K562 (cell line): ENCODE data around the gene STUM. TPM values are rescaled to one million over a fixed set of nuclear protein-coding genes. Genes with fewer than 3 reads are reported as not detected.

ENCODE experiments used
- ATAC-seq: fragments of 200-7000 bp; cut with Tn5 transposase; 3 replicates; pipeline ENCODE4 v1.9.1; 2020; ENCODE audit warnings: moderate library complexity
- BruUV-seq: library from RNA; stranded (reverse); fragments of 400-500 nt; replicated peaks from 2 replicates; lab custom pipeline; 2021; lab: Mats Ljungman, UMichigan
- CTCF ChIA-PET: fragments of 300-600 bp; formaldehyde crosslinking; extraction: SDS; loops from one replicate; lab custom pipeline; 2021; ENCODE audit warnings: low intra/inter-chr PET ratio; lab: Yijun Ruan, JAX
- POLR2A ChIA-PET: fragments of 300-600, 350-650 bp; sonication (Branson Sonifier 250); formaldehyde crosslinking; extraction: SDS; loops from one replicate; lab custom pipeline; 2021; ENCODE audit warnings: antibody characterized with exemption, inconsistent platforms; lab: Yijun Ruan, JAX
- DNase-seq, 4 experiments: peaks; one replicate each; pipeline versions ENCODE4 v3.0.0 to v3.0.0-alpha.2; 2011 to 2018; ENCODE audit warnings: low spot score in 3 of 4, mixed read lengths in 3 of 4; ENCODE audit errors: extremely low read depth in 1 of 4
- FAIRE-seq: peaks from 2 replicates; lab custom pipeline; 2011; peaks lifted over from hg19 to GRCh38; lab: Jason Lieb, UNC
- H2AFZ ChIP-seq: 2 replicates; pipeline ENCODE4 v1.6.0; 2011; ENCODE audit warnings: low read depth, low read length, control low read depth, inconsistent platforms
- H3K27ac ChIP-seq: fragments of 200-600 bp; 3 replicates; pipeline ENCODE4 v1.8.0; 2011; ENCODE audit warnings: low read depth, mild to moderate bottlenecking, control low read depth, inconsistent platforms, low read length, moderate library complexity, mixed read lengths; ENCODE audit errors: extremely low read depth
- H3K27me3 ChIP-seq, 2 experiments: fragments of 300-600 bp in 1 of 2; 2 replicates in 1 of 2; 3 replicates in 1 of 2; pipeline versions ENCODE4 v1.6.0 to v1.8.0; 2011; ENCODE audit warnings: inconsistent platforms in 2 of 2, low read length in 2 of 2, mild to moderate bottlenecking in 1 of 2, mixed read lengths in 1 of 2, moderate library complexity in 1 of 2; ENCODE audit not compliant: control insufficient read depth in 2 of 2, insufficient read depth in 2 of 2
- H3K36me3 ChIP-seq: fragments of 300-600 bp; 3 replicates; pipeline ENCODE4 v1.8.0; 2011; ENCODE audit warnings: mild to moderate bottlenecking, low read length, inconsistent platforms; ENCODE audit not compliant: control insufficient read depth, insufficient read depth
- H3K4me1 ChIP-seq, 2 experiments: fragments of 200-600 bp in 1 of 2; replicated peaks in 1 of 2; 2 replicates in 1 of 2; 3 replicates in 1 of 2; pipeline versions ENCODE4 v1.5.1 to v1.8.0; 2011; ENCODE audit warnings: inconsistent platforms in 2 of 2, low read length in 2 of 2, mild to moderate bottlenecking in 1 of 2, mixed read lengths in 1 of 2, moderate library complexity in 1 of 2; ENCODE audit not compliant: control insufficient read depth in 2 of 2, insufficient read depth in 2 of 2
- H3K4me2 ChIP-seq: 2 replicates; pipeline ENCODE4 v1.6.1; 2011; ENCODE audit warnings: low read length, control low read depth, inconsistent platforms, mixed read lengths; ENCODE audit not compliant: insufficient read depth
- H3K4me3 ChIP-seq: fragments of 200-600 bp; sonication (generic), shearing (Covaris generic); 2 replicates; pipeline ENCODE4 v1.5.1; 2016; ENCODE audit warnings: control low read depth, inconsistent platforms
- H3K79me2 ChIP-seq: fragments of 200-600 bp; 3 replicates; pipeline ENCODE4 v1.8.0; 2011; ENCODE audit warnings: low read length, inconsistent platforms; ENCODE audit not compliant: control insufficient read depth, insufficient read depth
- H3K9ac ChIP-seq, 2 experiments: 2 replicates each; pipeline versions ENCODE4 v1.6.0 to v1.6.1; 2011; ENCODE audit warnings: low read depth in 2 of 2, low read length in 2 of 2, control low read depth in 1 of 2, inconsistent platforms in 1 of 2, mild to moderate bottlenecking in 1 of 2, mixed read lengths in 1 of 2; ENCODE audit not compliant: insufficient read depth in 1 of 2
- H3K9me1 ChIP-seq: one replicate; pipeline ENCODE4 v1.6.0; 2011; ENCODE audit warnings: inconsistent platforms, mild to moderate bottlenecking, low read length, moderate library complexity; ENCODE audit not compliant: control insufficient read depth, insufficient read depth
- H3K9me3 ChIP-seq: replicated peaks from 2 replicates; pipeline ENCODE4 v1.5.1; 2011; ENCODE audit warnings: low read depth, low read length, inconsistent platforms; ENCODE audit not compliant: control insufficient read depth, insufficient read depth
- H4K20me1 ChIP-seq: replicated peaks from 2 replicates; pipeline ENCODE4 v1.6.1; 2011; ENCODE audit warnings: low read length, inconsistent platforms, mixed read lengths; ENCODE audit not compliant: control insufficient read depth, insufficient read depth
- CHCHD3 ChIP-seq: fragments of 250-450 bp; sonication (Bioruptor Pico); IDR thresholded peaks from 2 replicates; pipeline ENCODE4 v2.1.2; 2022; ENCODE audit warnings: mild to moderate bottlenecking
- CHD4 ChIP-seq: fragments of 200-600 bp; sonication (generic); IDR thresholded peaks from 3 replicates; pipeline ENCODE4 v1.6.1; 2012; ENCODE audit warnings: low read depth, mild to moderate bottlenecking, mixed read lengths, low read length, inconsistent platforms; ENCODE audit not compliant: insufficient read depth, insufficient replicate concordance, poor library complexity, severe bottlenecking
- DNMT1 ChIP-seq: fragments of 450-650 bp; IDR thresholded peaks from 2 replicates; pipeline ENCODE4 v1.6.1; 2016; ENCODE audit warnings: antibody characterized with exemption, mild to moderate bottlenecking
- ELF1 ChIP-seq: fragments of 200-800 bp; sonication (Bioruptor generic); IDR thresholded peaks from 2 replicates; pipeline ENCODE4 v1.6.1; 2016; ENCODE audit warnings: missing genetic modification characterization, missing compliant biosample characterization
- GABPA ChIP-seq: fragments of 200-800 bp; sonication (Bioruptor generic); conservative IDR thresholded peaks from 2 replicates; pipeline ENCODE4 v1.6.1; 2016; ENCODE audit warnings: low read depth, missing genetic modification characterization, missing compliant biosample characterization
- GTF2E2 ChIP-seq: fragments of 200-800 bp; sonication (Bioruptor generic); IDR thresholded peaks from 2 replicates; pipeline ENCODE4 v1.6.1; 2016; ENCODE audit warnings: missing genetic modification characterization, missing compliant biosample characterization
- HDAC3 ChIP-seq: fragments of 450-650 bp; IDR thresholded peaks from 2 replicates; pipeline ENCODE4 v1.6.1; 2018; ENCODE audit warnings: borderline replicate concordance, mild to moderate bottlenecking, moderate library complexity; ENCODE audit not compliant: partially characterized antibody
- IFI16 ChIP-seq: fragments of 250-450 bp; sonication (Bioruptor Pico); IDR thresholded peaks from 2 replicates; pipeline ENCODE4 v2.1.2; 2022; ENCODE audit warnings: mild to moderate bottlenecking, inconsistent platforms
- MTA1 ChIP-seq: fragments of 450-650 bp; IDR thresholded peaks from 2 replicates; pipeline ENCODE4 v1.6.1; 2017; ENCODE audit warnings: borderline replicate concordance
- THAP12 ChIP-seq: fragments of 250-450 bp; sonication (Bioruptor Pico); IDR thresholded peaks from 2 replicates; pipeline ENCODE4 v1.9.0; 2021; ENCODE audit warnings: mild to moderate bottlenecking, inconsistent platforms
- YY1 ChIP-seq, 3 experiments: IDR thresholded peaks; 2 replicates each; pipeline ENCODE4 v1.6.1; 2011; ENCODE audit warnings: low read length in 2 of 3, mild to moderate bottlenecking in 2 of 3, moderate library complexity in 2 of 3, borderline replicate concordance in 1 of 3, control low read depth in 1 of 3, low read depth in 1 of 3; ENCODE audit not compliant: insufficient read depth in 3 of 3, insufficient replicate concordance in 2 of 3, control insufficient read depth in 1 of 3, insufficient read length in 1 of 3; ENCODE audit errors: extremely low read depth in 1 of 3
- ZNF12 ChIP-seq: sonication (generic); formaldehyde crosslinking; IDR thresholded peaks from 2 replicates; pipeline ENCODE4 v1.4.0; 2020; ENCODE audit warnings: mild to moderate bottlenecking, missing genetic modification reagents
- ZNF253 ChIP-seq: fragments of 250-450 bp; sonication (Bioruptor Pico); conservative IDR thresholded peaks from 2 replicates; pipeline ENCODE4 v1.6.1; 2021; ENCODE audit warnings: mild to moderate bottlenecking
- ZNF41 ChIP-seq: fragments of 250-450 bp; sonication (Bioruptor Pico); conservative IDR thresholded peaks from 2 replicates; pipeline ENCODE4 v1.4.0; 2020; ENCODE audit warnings: mild to moderate bottlenecking
- WGBS: fragments of 100-300 bp; shearing (Covaris generic); methylation state at CpG from one replicate; pipeline ENCODE4 v1.1.6; 2016; ENCODE audit warnings: low coverage, mixed read lengths; ENCODE audit not compliant: insufficient coverage; ENCODE audit errors: missing lambda C conversion rate; 5-methylcytosine and 5-hydroxymethylcytosine counted together
- in situ Hi-C: fragments of 300-500 bp; cut with MboI; formaldehyde crosslinking; loops from 4 replicates; pipeline ENCODE4 v1.15.0; 2018; ENCODE audit warnings: inconsistent platforms, mixed read lengths
- intact Hi-C: fragments of 100-400 bp; cut with micrococcal nuclease; formaldehyde crosslinking; loops from 2 replicates; pipeline ENCODE4 v1.14.2; 2022
- polyA plus RNA-seq, 8 experiments: library from polyadenylated mRNA; depleted of rRNA in 4 of 8; stranded (reverse) in 5 of 8; unstranded in 3 of 8; fragments of >200 nt; fragmentation: Nextera tagmentation in 2 of 8; fragmentation: Illumina TruSeq in 1 of 8; extraction: Ambion mirVana in 2 of 8; extraction: Trizol in 1 of 8; gene quantifications; 2 replicates each; pipeline versions ENCODE4 v1.2.1 to v1.2.3, GENCODE V29; 2011 to 2014; ENCODE audit warnings: inconsistent platforms in 1 of 8, missing spikeins in 1 of 8
- total RNA-seq, 7 experiments: library from RNA; depleted of rRNA in 6 of 7; stranded (reverse); fragments of >200 nt in 6 of 7; fragmentation: Illumina TruSeq in 2 of 7; extraction: Trizol in 2 of 7; gene quantifications; 2 replicates each; pipeline versions ENCODE4 v1.2.1 to v1.2.3, GENCODE V29; 2011 to 2021; ENCODE audit warnings: low replicate concordance in 1 of 7

Gene STUM
- total and polyA plus RNA-seq, 9 of the 15 experiments (the other 6 are each of a cell fraction or from before 2014, with no cell fraction given), result not detected

GRCh38 chr1:226653311-226653921 lies 104.9 kb downstream of the STUM start:
- Histone ChIP-seq H3K9ac (no peak overlapping the region), H4K20me1 (peaks cover 9% of the 10 kb centered on the region), H3K4me1 (peaks cover 0 to 3% of the 10 kb centered on the region in 2 experiments; a peak in 3 of 5 replicates), H3K9me3 (no peaks in the 10 kb centered on the region), H3K27ac (no peak overlapping the region), H3K9me1 (no peaks in the 10 kb centered on the region), H2AFZ (no peak overlapping the region), H3K36me3 (no peaks in the 10 kb centered on the region), H3K27me3 (peaks cover 40 to 58% of the 10 kb centered on the region in 2 experiments), H3K4me2 (no peak overlapping the region), H3K4me3 (no peak overlapping the region), H3K79me2 (no peaks in the 10 kb centered on the region)
- ChIA-PET CTCF (no interaction called here), POLR2A (interaction anchor here (0.6 to 1.0 kb wide), 5 partner anchors 9 to 157 kb away, joined by 3 to 6 read pairs (median 4); no protein-coding TSS in a partner anchor)
- no peak for ATAC-seq
- DNase-seq, result no peak
- no TSS peak for BruUV-seq
- in situ Hi-C loops, result no loop called here
- TF ChIP-seq MTA1, result no peak
- no peak for TF ChIP-seq ZNF41 (CRISPR knock-in tag)
- no peak for TF ChIP-seq GTF2E2 (tag)
- TF ChIP-seq ZNF253 (CRISPR knock-in tag), result no peak
- no peak for TF ChIP-seq THAP12 (CRISPR knock-in tag)
- TF ChIP-seq IFI16 (CRISPR knock-in tag), result no peak
- TF ChIP-seq CHD4, result no peak
- TF ChIP-seq YY1 (IDR thresholded peaks at IDR 0.05; ENCODE audit: borderline replicate concordance in 1 of 3, control insufficient read depth in 1 of 3, extremely low read depth in 1 of 3, insufficient read depth in 3 of 3, insufficient read length in 1 of 3, insufficient replicate concordance in 2 of 3, low read depth in 1 of 3, low read length in 2 of 3), result no peak
- TF ChIP-seq ZNF12, result no peak
- TF ChIP-seq CHCHD3 (CRISPR knock-in tag), result no peak
- TF ChIP-seq HDAC3, result no peak
- no peak for TF ChIP-seq GABPA
- no peak for TF ChIP-seq DNMT1
- no peak for TF ChIP-seq ELF1 (tag)
- intact Hi-C loops, result no loop called here
- WGBS, result under 1% methylated on average over 11 of the region's 11 CpGs
- no peak for FAIRE-seq
